Neural cell (in vitro differentiated cells): ENCODE data around the gene VAMP8. TPM values are rescaled to one million over a fixed set of nuclear protein-coding genes. Genes with fewer than 3 reads are reported as not detected.

ENCODE experiments used
- H2AFZ ChIP-seq: fragments of 200-600, 300-800 bp; sonication (generic), shearing (Covaris generic); 2 replicates; pipeline ENCODE4 v1.6.0; 2014; ENCODE audit warnings: low read depth, mild to moderate bottlenecking, antibody characterized with exemption, low read length, moderate library complexity
- H3F3A ChIP-seq: fragments of 200-600 bp; shearing (Covaris generic); 2 replicates; pipeline ENCODE4 v1.6.1; 2016; ENCODE audit warnings: mild to moderate bottlenecking, moderate library complexity, mixed read lengths, antibody characterized with exemption, low read length; ENCODE audit not compliant: insufficient read depth, poor library complexity, severe bottlenecking
- H3K27ac ChIP-seq: fragments of 200-600, 300-800 bp; sonication (generic), shearing (Covaris generic); 2 replicates; pipeline ENCODE4 v1.5.1; 2014; ENCODE audit warnings: mild to moderate bottlenecking, low read length, moderate library complexity
- H3K27me3 ChIP-seq: fragments of 300-800, 200-600 bp; sonication (generic), shearing (Covaris generic); 2 replicates; pipeline ENCODE4 v1.6.0; 2014; ENCODE audit warnings: mild to moderate bottlenecking, low read depth, low read length, moderate library complexity; ENCODE audit not compliant: insufficient read depth
- H3K36me3 ChIP-seq: fragments of 300-800, 200-600 bp; sonication (generic), shearing (Covaris generic); 2 replicates; pipeline ENCODE4 v1.5.1; 2014; ENCODE audit warnings: mild to moderate bottlenecking, antibody characterized with exemption, low read length, moderate library complexity; ENCODE audit not compliant: insufficient read depth
- H3K4me2 ChIP-seq: fragments of 300-800, 200-600 bp; sonication (generic), shearing (Covaris generic); 2 replicates; pipeline ENCODE4 v1.6.0; 2014; ENCODE audit warnings: mild to moderate bottlenecking, low read length
- H3K4me3 ChIP-seq: fragments of 300-800, 200-600 bp; sonication (generic), shearing (Covaris generic); 2 replicates; pipeline ENCODE4 v1.5.1; 2014; ENCODE audit warnings: mild to moderate bottlenecking, low read length, moderate library complexity
- H3K79me2 ChIP-seq: fragments of 200-600 bp; shearing (Covaris generic); replicated peaks from 2 replicates; pipeline ENCODE4 v1.6.0; 2014; ENCODE audit warnings: mild to moderate bottlenecking, low read length, moderate library complexity; ENCODE audit not compliant: insufficient read depth
- H3K9ac ChIP-seq: fragments of 300-800, 200-600 bp; sonication (generic), shearing (Covaris generic); 2 replicates; pipeline ENCODE4 v1.6.1; 2016; ENCODE audit warnings: mild to moderate bottlenecking, low read length, mixed read lengths
- H3K9me2 ChIP-seq: fragments of 200-600 bp; shearing (Covaris generic); 2 replicates; pipeline ENCODE4 v1.6.1; 2016; ENCODE audit warnings: mild to moderate bottlenecking, low read length, mixed read lengths; ENCODE audit not compliant: insufficient read depth
- H3K9me3 ChIP-seq: fragments of 200-600, 300-800 bp; sonication (generic), shearing (Covaris generic); 2 replicates; pipeline ENCODE4 v1.6.1; 2016; ENCODE audit warnings: mild to moderate bottlenecking, mixed run types, low read length, moderate library complexity, mixed read lengths
- H4K20me1 ChIP-seq: fragments of 200-600 bp; shearing (Covaris generic); 2 replicates; pipeline ENCODE4 v1.6.1; 2016; ENCODE audit warnings: mild to moderate bottlenecking, mixed run types; ENCODE audit not compliant: insufficient read depth
- EP300 ChIP-seq: fragments of 450-650 bp; conservative IDR thresholded peaks from 2 replicates; pipeline ENCODE4 v1.6.1; 2014; ENCODE audit warnings: antibody characterized with exemption, mild to moderate bottlenecking, moderate library complexity; ENCODE audit not compliant: poor library complexity, severe bottlenecking
- EZH2 ChIP-seq: fragments of 200-600, 300-800 bp; shearing (Covaris generic), sonication (generic); IDR thresholded peaks from 2 replicates; pipeline ENCODE4 v1.6.1; 2014; ENCODE audit warnings: antibody characterized with exemption, low read length, borderline replicate concordance, mild to moderate bottlenecking; ENCODE audit not compliant: insufficient read depth, poor library complexity, severe bottlenecking
- MXI1 ChIP-seq: fragments of 450-650 bp; conservative IDR thresholded peaks from 2 replicates; pipeline ENCODE4 v1.6.1; 2014; ENCODE audit warnings: antibody characterized with exemption, mild to moderate bottlenecking; ENCODE audit not compliant: poor library complexity, severe bottlenecking
- POLR2AphosphoS5 ChIP-seq: IDR thresholded peaks from 2 replicates; pipeline ENCODE4 v1.6.1; 2012
- RAD21 ChIP-seq: fragments of 450-650 bp; conservative IDR thresholded peaks from 2 replicates; pipeline ENCODE4 v1.6.1; 2014; ENCODE audit warnings: antibody characterized with exemption, mild to moderate bottlenecking, moderate library complexity
- REST ChIP-seq: IDR thresholded peaks from 2 replicates; pipeline ENCODE4 v1.6.1; 2012; ENCODE audit warnings: borderline replicate concordance
- SMC3 ChIP-seq: fragments of 450-650 bp; conservative IDR thresholded peaks from 2 replicates; pipeline ENCODE4 v1.6.1; 2014; ENCODE audit warnings: antibody characterized with exemption, mild to moderate bottlenecking, moderate library complexity; ENCODE audit not compliant: poor library complexity
- TAF1 ChIP-seq: IDR thresholded peaks from 2 replicates; pipeline ENCODE4 v1.6.1; 2012; ENCODE audit warnings: low read depth
- polyA plus RNA-seq: library from polyadenylated mRNA; depleted of rRNA; stranded (reverse); fragments of >200 nt; gene quantifications from 2 replicates; pipeline ENCODE4 v1.2.3, GENCODE V29; 2014
- TF ChIP-seq, protein P1 (sequence below): fragments of 450-650 bp; IDR thresholded peaks from 2 replicates; pipeline ENCODE4 v1.5.1; 2014; ENCODE audit warnings: antibody characterized with exemption, mild to moderate bottlenecking, moderate library complexity; ENCODE audit not compliant: poor library complexity, severe bottlenecking

Gene VAMP8
- polyA plus RNA-seq, 1 donor from 2014 or later = not detected

GRCh38 chr2:85541262-85541661 lies 36.1 kb upstream of the VAMP8 start:
- peak overlapping the region; percentile 99 for H3K9ac ChIP-seq
- peak overlapping the region; percentile 91 for H3K4me3 ChIP-seq
- H3F3A ChIP-seq = peaks cover 6% of the 10 kb centered on the region
- no peak for TF ChIP-seq EP300
- no peak for TF ChIP-seq EZH2
- no peak for TF ChIP-seq REST
- TF ChIP-seq RAD21 = no peak
- no peak for TF ChIP-seq MXI1
- TF ChIP-seq, protein P1, sequence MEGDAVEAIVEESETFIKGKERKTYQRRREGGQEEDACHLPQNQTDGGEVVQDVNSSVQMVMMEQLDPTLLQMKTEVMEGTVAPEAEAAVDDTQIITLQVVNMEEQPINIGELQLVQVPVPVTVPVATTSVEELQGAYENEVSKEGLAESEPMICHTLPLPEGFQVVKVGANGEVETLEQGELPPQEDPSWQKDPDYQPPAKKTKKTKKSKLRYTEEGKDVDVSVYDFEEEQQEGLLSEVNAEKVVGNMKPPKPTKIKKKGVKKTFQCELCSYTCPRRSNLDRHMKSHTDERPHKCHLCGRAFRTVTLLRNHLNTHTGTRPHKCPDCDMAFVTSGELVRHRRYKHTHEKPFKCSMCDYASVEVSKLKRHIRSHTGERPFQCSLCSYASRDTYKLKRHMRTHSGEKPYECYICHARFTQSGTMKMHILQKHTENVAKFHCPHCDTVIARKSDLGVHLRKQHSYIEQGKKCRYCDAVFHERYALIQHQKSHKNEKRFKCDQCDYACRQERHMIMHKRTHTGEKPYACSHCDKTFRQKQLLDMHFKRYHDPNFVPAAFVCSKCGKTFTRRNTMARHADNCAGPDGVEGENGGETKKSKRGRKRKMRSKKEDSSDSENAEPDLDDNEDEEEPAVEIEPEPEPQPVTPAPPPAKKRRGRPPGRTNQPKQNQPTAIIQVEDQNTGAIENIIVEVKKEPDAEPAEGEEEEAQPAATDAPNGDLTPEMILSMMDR = no peak
- TF ChIP-seq SMC3 = no peak
- no peak for TF ChIP-seq TAF1
- no peak for TF ChIP-seq POLR2AphosphoS5
- H3K27me3 ChIP-seq = no peaks in the 10 kb centered on the region
- H3K36me3 ChIP-seq = peaks cover 20% of the 10 kb centered on the region
- peaks cover 23% of the 10 kb centered on the region for H4K20me1 ChIP-seq
- H3K27ac ChIP-seq = no peak overlapping the region
- H3K79me2 ChIP-seq = peaks cover 39% of the 10 kb centered on the region
- H3K4me2 ChIP-seq = peak overlapping the region; percentile 85
- no peak overlapping the region for H2AFZ ChIP-seq
- H3K9me2 ChIP-seq = no peaks in the 10 kb centered on the region
- no peaks in the 10 kb centered on the region for H3K9me3 ChIP-seq

DNA sequence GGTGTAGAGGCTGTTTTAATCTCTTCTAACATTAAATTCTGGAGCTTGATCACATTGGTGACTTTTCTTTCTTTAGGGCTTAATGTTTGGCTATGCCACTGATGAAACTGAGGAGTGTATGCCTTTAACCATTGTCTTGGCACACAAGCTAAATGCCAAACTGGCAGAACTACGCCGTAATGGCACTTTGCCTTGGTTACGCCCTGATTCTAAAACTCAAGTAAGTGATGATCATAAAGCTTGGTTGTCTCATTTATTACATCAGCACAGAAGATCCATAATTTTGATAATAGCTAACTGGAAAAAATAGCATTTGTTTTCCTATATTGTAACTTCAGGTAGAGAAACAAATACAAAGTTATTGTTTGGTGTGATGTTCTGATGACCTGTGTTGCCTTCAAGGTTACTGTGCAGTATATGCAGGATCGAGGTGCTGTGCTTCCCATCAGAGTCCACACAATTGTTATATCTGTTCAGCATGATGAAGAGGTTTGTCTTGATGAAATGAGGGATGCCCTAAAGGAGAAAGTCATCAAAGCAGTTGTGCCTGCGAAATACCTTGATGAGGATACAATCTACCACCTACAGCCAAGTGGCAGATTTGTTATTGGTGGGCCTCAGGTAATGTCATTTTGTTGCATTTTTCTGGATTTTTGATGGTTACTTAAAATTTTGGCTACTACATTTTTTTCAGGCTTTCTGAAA lies 35.5 kb upstream of the VAMP8 start:
- no peaks in the 10 kb centered on the region for H3K27me3 ChIP-seq
- H2AFZ ChIP-seq = no peak overlapping the region
- H3K9me3 ChIP-seq = no peaks in the 10 kb centered on the region
- H3K27ac ChIP-seq = no peak overlapping the region
- H3K79me2 ChIP-seq = peaks cover 39% of the 10 kb centered on the region
- H3K36me3 ChIP-seq = peaks cover 20% of the 10 kb centered on the region
- no peaks in the 10 kb centered on the region for H3K9me2 ChIP-seq
- TF ChIP-seq, protein P1 = no peak
- TF ChIP-seq SMC3 (no peak), RAD21 (no peak), REST (no peak), TAF1 (no peak), MXI1 (no peak), EZH2 (no peak), EP300 (no peak), POLR2AphosphoS5 (no peak)
- no peak overlapping the region for H3K9ac ChIP-seq
- peak overlapping the region; percentile 91 for H3K4me3 ChIP-seq
- peaks cover 6% of the 10 kb centered on the region for H3F3A ChIP-seq
- peaks cover 23% of the 10 kb centered on the region for H4K20me1 ChIP-seq
- H3K4me2 ChIP-seq = peak overlapping the region; percentile 85
